Activated T-cell treated with anti-CD3 and anti-CD28 coated beads for 24 hours (primary cell): ENCODE measurements around the gene PYROXD2.

ENCODE experiments used
- DNase-seq: peaks from one replicate; pipeline ENCODE4 v3.0.0-alpha.2; 2020; ENCODE audit warnings: low read depth

Gene PYROXD2

DNA sequence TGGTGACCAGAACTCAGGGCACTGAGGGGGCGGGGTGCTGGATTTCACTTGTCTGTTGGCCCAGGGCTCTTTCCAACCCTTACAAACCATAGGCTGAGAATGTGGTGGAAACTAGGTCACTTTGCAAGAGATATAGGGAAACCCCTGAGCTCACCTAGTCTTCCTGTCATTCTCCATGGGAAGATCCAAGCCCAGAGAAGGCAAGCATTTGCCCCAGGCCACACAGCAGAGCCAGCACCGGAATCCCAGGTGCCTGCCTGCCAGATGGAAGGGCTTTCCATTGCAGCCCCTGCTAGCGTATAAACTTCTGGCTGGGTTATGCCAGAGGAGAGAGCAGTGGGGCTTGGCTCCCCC is 427 bp downstream of the PYROXD2 start:
- DNase-seq: no peak

DNA sequence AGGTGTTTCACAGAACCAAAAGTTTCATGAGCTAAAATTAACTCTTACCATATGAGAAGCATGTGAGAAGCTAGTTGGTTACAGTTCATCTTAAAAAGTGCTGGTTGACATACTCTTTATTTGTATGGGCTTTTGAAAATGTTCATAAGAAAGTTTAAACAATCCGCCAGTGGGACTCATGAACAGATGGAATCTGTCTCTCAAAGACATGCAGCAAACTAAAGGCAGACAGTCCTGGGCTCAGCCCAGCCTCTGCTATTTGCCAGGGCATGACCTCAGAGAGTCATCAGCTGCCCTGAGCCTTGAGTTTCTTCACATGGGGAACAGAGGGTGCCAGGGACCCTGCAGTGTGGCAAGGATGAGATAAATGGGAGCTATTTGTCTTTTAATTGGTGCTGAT is 3.2 kb downstream of the PYROXD2 start:
- DNase-seq: no peak

DNA sequence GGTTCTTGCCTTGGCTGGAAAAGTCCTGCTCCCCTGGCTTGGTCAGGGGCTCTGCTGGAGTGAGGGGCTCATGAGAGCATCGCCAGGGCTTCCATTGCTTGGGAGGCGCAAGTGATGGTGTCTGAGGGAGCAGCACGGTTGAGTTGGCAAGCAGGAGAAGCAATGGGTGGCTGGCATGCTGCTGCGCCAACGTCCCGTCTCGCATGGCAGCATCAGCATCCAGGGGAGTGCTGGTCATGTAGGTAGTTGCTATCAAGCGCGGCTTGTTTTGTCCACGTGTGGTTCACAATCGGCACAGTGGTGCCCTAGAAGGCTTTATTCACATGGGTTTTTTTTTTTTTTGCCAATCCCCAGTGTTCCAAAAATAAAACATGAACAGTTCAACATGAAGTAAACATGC is 3.8 kb downstream of the PYROXD2 start:
- DNase-seq: no peak

DNA sequence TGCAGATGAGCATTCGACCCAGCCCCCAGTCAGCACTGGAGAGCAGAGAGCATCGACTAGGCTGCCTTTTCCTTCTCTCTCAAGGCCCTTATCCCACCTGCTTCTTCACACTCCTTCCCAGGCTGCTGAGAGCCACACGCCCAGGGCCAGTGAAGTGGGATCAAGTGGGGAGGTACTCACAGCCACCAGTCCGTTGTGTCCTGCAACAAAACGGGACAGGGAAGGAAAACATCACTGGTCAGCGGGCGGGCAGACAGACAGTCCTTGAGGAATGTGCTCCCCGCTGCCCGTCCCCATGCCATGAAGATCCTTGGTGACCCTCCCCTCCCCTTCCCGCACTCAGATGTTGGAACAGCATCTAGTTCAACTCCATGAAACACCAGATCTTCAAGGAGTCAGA is 4.2 kb downstream of the PYROXD2 start:
- DNase-seq: no peak

DNA sequence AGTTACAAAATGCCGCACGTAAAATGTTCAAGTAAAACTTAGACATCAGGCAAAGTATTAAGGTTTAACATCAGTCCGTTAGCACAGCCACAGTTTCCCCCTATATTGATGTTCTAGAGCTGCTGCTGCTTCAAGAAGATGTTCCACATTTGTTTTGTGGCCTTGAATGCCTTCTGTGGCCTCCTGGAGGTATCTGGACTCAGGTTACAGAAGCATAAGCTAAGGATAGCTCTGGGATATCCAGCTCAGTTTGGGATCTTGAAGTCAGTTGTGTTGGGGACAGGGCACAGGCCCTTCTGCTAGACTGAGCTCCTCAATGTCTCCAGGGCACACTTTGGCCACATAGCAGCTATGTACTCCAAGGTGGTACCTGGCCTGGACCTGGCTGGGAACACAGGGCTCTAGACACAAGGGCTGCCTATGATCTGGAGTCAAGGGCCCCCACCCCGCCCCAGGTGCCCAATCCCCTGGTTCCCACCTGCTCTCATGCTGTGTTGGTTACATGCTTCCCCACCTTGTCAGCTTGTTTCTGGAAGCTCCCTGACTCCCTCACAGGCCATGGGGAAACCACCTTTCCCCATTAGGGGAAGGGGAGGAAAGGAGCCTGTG is 4.7 kb downstream of the PYROXD2 start:
- DNase-seq: no peak

DNA sequence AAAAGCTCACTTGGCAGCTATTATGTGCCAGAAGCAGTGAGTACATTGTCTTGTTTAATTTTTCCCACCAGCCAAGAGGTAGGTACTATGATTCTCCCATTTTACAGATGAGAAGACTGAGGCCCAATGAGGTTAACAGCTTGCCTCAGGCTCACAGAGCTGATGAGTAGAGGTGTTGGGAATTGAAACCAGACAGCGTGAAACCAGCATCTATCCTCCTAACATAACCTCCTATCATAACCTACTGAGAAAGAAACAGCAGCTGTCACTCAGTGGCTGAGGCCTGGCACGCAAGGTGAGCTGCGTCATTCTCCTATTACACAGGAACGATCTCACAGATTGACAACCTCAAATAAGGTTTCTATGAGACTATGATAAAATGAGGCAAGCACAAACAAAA is 6.2 kb downstream of the PYROXD2 start:
- DNase-seq: no peak

DNA sequence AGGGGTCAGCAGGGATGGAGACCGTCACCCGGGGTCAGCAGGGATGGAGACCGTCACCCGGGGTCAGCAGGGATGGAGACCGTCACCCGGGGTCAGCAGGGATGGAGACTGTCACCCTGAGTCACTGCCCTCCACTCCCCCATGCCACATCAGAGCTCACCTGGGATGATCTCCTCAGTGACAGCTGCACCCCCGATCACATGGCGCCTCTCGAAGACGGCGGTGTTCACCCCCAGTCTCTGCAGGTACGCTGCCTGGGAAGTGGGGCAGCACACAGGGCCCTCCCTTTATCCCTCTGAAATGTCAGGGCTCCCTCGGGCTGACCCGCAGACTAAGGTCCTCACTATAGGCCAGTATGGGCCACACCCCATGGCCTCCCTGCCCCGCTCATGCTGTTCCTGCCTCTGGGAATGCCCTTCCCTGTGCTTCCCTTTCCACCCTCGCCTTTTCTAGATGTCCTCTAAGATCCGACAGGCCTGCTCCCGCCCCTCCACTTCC is 7.2 kb downstream of the PYROXD2 start:
- no peak for DNase-seq

DNA sequence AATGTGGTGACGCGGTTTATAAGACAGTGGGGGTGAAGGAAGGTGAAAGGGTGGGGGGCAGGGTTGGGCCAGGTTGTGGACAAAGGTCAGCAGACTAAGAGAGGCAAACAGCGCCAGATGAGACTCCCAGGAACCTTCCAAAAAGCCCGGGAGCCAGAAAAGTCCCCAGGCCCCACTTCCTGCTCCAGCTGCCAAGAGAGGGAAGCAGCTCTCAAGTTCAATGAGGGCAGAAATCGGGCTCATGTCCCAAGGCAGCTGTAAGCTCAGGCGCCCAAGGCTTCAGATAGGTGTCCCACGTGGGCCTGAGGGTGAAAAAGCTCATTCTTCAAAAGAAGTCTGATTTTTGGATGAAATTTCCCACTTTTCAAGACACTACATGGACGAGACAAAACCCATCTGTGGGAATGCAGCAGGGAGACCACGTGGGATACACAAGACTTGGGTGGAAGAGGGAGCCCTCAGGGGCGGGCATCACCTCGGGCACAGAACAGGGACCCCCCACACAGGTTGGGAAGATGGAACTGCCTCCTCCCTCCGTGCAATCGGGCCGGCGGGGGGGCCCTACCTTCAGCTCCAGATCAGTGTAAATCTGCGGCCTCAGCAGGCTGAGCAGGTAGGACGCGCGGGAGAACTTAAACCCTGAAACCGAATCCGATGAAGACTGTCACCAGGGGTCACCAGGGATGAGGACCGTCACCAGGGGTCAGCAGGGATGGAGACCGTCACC is 7.8 kb downstream of the PYROXD2 start:
- no peak for DNase-seq

DNA sequence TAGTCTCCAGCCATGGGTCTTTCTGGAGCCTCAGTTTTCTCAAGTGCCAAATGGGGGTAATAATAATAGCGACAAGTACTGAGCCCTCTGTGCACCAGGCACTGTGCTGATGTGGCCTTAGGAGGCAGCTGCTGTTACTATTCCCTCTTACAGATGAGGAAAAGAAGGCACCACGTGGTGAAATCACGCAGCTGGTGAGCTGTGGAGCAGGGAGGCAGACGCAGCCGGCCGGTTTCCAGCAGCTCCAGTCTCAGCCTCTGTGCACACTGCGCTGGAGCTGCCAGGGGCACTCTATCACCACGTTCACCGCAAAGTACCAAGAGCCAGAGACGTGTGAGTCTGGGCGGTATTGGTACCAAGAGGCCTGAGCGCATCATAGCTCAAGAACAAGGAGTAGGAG is 9.6 kb downstream of the PYROXD2 start:
- DNase-seq: no peak

DNA sequence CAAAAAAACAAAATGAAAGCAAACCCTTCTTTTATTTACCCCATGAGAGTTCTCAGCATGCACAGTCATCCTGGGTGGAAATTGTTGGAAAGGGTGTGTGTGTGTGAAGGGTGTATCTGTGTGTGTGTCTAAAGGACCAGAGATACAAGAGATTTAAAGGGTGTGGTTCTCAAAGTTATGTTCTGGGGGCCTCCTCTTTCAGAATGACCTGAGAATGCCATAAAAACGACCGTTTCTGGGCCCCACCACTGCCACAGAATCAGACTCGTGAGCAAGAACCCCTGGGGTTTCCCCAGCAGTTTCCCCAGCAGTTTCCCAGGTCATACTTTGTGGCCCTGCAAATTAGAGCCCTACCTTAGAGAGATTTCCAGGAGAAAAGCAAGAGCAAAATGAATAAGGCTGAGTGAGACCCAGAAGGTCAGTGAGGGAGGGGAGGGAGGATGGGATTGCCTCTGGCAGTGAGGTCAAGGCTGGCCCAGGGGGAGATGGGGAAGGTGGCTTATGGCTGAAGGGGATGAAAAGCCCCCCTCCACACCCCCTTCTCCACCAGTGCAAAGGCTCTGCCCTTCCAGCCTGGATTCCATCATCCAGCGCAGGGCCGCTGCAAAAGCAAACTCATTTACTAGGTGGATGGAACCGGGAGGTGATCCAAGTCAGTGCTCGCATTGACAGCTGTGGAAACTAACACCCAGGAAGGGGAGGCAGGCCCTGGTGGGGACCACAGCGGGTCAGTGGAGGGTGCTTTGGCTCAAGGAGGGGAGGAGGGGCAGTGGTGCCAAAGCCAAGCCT is 10.2 kb downstream of the PYROXD2 start:
- DNase-seq: no peak

DNA sequence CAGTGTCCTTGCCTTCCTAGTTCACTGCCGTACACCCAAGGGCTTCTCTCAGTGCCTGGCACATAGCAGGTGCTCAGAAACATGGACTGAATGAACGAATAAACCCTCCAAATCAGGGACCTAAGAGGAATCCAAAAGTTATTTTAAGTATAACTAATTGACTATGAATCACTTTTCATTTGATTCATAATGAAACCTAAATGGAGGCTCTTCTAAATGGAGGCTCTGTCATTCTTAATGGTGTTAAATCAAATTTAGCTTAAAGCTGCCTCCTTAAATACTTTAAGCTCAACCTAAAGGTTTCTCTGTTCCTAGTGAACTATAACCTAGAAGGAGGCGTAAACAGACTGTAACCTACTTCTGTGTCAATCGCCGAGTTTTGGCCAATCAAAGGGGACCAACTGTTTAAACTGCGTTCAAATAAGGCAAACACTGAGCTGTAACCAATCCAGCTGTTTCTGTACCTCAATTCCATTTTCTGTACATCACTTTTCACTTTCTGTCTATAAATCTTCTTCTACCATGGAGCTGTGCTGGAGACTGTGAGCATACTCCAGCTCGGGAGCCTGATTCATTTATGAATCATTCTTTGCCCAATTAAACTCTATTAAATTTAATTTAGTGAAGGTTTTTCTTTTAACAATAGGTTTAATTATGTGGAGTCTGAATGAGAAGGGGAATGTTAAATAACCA is 11.0 kb downstream of the PYROXD2 start:
- DNase-seq: no peak

DNA sequence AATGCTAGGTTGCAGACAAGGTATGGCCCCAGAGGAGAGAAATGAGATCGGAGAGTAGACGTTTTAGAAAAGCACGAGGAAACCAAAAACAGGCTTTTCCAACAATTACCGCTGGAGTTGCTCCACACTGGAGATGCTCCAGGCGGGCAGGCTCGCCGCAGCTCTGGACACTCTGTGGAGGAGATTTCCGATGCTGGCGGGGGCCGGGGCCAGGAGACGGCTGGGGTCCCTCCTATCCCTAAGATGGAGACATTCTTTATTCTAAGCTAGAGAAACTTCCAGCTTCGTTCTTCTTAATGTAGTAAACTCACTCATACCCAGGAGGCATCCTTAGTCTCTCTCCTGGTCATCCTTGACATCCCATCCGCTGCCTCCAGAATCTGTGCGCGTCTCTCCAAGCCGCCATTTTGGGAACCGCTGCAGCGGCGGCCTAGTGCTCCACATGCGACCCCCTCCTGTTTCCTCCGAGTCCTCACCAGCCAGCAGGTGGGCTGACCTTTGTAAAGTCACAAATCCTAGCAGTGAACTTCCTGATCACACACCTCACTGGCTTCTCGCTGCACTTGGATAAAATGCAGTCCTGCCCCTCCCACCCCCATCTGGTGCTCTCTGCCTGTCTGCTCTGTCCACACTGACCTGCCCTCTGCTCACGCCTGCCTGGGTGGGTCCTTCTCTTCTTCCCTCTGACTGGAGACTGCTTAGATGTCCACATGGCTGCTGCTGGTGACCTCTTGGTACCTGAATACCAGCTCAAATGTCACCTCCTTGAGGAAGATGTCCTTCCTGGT is 11.9 kb downstream of the PYROXD2 start:
- DNase-seq: no peak

DNA sequence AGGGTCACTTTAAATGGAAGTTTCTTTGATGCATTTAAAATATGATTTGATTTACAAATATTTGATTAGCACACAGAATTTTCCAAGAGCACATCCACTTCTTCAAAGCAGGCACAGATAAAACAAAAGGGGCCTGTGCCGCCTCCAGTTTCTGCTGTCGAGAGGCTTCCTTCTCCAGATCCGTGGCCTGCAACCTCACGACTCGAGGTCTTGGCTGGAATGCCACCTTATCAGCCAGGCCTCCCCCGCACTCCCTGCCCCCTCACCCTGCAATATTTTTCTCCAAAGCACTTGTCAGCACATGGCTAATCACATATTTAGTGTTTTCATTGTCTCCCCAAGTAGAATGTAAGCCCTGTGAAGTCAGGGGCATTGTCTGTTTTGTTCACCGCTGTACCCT is 12.5 kb downstream of the PYROXD2 start:
- no peak for DNase-seq

DNA sequence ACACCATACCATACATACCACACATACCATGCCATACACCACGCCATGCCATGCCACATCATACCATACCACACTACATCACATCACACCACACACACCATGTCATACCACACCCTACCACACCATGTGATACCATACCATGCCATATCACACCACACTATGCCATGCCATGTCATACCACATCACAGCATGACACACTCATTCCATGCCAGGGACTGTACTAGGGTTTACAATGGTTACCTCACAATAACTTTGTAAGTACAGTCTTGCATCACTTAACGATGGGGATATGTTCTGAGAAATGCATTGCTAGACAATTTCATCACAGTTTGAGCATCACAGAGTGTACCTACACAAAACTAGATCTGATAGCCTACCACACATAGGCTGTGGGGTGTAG is 14.5 kb downstream of the PYROXD2 start:
- no peak for DNase-seq

DNA sequence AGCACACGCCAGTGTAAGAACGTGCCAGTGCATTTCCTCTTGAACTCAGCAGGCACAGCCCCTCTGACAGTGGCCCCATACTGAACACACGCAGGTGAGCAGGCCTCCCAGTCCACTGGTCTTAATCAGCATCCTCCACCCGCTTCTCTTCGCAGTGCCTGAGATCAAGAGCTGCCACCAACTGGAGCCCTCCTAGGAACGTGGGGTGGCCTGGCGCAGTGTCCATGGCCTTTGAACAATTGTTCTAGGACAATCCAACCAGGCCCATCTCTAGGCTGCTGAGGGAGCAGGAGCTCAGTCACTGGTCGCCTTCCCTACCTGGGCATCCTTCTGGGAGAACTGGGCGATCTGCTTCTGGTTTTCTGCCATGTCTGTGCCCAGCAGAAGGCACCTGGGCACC is 15.2 kb downstream of the PYROXD2 start:
- DNase-seq: no peak

DNA sequence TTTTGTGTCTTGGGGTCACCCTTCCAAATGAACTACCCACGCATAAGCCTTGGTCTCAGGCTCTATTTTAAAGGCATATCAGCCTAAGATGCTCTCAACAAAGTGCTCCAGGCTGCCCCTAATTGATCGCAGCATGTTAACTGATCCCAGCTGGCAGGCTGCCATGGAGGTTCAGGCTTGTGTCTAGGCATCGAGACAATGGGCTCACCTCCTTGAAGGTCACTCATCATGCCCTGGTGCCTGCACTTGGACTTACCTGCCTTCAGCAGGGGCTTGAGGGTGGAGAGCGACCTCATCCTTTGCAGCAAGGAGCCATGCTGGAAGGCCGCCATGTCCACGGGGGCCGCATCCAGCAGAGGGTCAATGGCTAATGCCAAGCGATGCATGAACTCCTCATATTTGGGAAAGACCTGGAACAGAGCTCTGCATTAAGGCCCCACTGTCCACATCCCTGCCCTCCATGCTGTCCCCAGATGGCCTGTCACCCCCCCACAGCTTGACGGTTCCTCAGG is 17.8 kb downstream of the PYROXD2 start:
- DNase-seq: no peak

DNA sequence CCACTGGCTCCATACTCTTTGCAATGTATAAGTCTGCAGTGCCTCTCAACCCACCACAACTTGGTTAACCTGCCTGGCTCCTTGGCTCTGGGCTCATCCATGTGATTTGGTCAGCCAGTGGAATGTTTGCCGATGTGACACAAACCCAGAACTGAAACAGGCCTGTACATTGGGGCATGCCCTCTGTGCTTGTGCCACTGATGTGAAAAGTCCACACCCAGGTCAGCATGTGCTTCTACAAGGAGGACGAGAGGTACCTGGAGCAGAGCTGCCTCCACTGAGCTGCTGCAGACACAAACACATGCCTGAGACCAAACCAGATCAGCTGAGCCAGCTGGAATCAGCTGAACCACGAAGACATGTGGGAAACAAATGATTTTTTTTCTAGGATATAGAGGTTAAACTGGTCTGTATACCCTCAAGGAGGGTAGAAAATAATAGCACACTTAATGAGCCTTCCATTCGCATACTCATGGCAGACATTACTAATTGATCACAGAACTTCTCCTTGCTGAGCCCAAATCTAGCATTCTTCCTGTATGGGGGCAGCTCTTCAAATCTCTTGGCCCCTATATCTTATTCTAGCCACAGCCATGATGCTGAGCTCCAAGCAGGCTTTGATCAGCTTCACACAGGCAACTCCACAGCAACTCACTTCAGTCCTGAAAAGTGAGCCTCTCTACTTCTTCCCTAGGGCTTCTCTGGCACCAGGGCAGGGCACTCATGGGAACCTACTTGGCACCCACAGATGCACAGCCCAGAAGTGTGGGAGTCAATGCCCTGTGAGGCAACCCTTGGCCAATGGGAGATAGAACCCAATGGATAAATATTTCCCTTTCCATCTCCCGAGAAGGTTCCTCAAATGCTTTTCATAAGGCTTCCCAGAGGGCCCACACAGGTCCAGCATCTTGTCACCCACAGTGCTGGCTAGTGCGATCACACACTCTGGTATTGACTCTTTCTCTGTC is 18.6 kb downstream of the PYROXD2 start:
- no peak for DNase-seq

DNA sequence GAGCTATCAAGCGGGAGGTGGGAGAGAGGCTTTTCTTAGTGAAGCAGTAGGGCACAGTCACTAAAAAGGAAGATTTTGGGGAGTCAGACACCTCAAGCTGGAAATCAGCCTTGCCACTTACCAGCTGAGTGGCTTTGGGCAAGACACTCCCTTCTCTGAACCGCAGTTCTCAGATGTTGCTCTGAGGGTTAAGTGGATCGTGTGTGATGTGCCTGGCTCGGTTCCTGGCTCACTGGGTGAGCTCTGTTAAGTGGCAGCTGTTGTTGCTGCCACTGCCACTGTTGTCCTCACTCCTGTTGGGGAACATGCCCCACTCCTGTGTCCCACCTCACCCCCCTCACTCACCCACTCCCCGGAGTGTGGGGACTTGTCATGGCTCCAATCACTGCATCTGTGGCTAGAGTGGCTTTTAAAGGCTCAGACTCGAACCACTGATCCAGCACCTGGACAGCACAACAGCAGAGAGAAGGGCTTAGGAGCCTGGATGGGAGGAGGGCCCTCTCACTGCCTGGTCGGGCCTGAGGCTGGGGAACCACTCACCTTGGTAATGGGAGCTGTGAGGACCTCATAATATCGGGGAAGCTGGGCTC is 20.0 kb downstream of the PYROXD2 start:
- DNase-seq: no peak

DNA sequence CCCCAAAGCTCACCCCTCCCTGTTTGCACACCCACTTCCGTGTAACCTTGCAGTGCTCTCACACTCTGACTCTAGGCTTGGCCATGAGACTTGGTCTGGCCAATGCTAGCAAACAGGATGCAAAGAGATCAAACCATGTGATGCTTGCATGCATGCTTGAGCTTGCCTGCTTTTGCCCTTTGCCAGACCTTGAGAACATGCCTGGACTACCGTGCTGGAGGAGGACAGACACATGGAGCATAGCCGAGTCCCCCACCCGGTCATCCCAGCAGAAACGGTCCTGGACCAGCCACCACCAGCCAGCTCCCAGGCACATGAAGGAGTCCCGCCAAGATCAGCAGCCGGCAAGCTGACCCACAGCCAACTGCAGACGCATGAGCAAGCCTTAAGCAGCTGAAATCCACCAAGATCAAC is 23.4 kb downstream of the PYROXD2 start:
- no peak for DNase-seq

DNA sequence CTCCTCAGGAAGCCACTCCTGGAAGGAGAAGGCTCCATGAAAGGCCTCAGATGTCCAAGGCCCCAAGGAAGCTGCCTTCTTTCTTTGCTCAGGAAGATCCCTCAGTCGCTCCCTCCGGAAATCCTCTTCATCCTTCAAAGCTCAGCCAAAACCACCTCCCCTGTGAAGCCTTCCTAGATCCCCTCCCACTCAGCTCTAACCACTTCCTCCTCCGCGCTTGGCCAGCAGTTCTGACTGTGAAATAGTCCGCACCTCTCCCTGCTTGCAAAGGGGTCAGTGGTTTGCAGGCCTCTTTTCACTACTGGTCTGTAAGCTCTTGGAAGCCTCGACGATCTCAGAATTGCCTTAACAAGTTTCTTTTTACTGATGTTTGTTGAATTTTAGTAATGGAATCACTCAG is 23.9 kb downstream of the PYROXD2 start:
- DNase-seq: no peak
